Smooth muscle cell (in vitro differentiated cells): ENCODE measurements around the gene TMEM234. TPM values are rescaled to one million over a fixed set of nuclear protein-coding genes. Genes with fewer than 3 reads are reported as not detected.

Experiments used
- DNase-seq: peaks from one replicate; lab custom pipeline; 2025; ENCODE audit not compliant: unreplicated experiment; lab: John Stamatoyannopoulos, UW
- H2AFZ ChIP-seq: fragments of 200-600 bp; sonication (generic); 2 replicates; pipeline ENCODE4 v1.6.0; 2016; ENCODE audit warnings: antibody characterized with exemption, low read depth, mild to moderate bottlenecking
- H3F3A ChIP-seq: fragments of 200-600 bp; sonication (generic); 2 replicates; pipeline ENCODE4 v1.6.0; 2017; ENCODE audit warnings: antibody characterized with exemption, low read depth
- H3K27ac ChIP-seq: fragments of 200-600 bp; sonication (generic); 2 replicates; pipeline ENCODE4 v1.5.1; 2016; ENCODE audit warnings: low read depth, mild to moderate bottlenecking
- H3K27me3 ChIP-seq: fragments of 200-600 bp; sonication (generic); 2 replicates; pipeline ENCODE4 v1.6.1; 2016; ENCODE audit warnings: low read depth, mild to moderate bottlenecking
- H3K36me3 ChIP-seq: fragments of 200-600 bp; sonication (generic); 2 replicates; pipeline ENCODE4 v1.5.1; 2016; ENCODE audit warnings: low read depth
- H3K4me1 ChIP-seq: fragments of 200-600 bp; sonication (generic); 2 replicates; pipeline ENCODE4 v1.5.1; 2016; ENCODE audit warnings: low read depth
- H3K4me2 ChIP-seq: fragments of 200-600 bp; sonication (generic); 2 replicates; pipeline ENCODE4 v1.6.0; 2016; ENCODE audit warnings: mild to moderate bottlenecking
- H3K4me3 ChIP-seq: fragments of 200-600 bp; sonication (generic); 2 replicates; pipeline ENCODE4 v1.5.1; 2016; ENCODE audit warnings: mild to moderate bottlenecking
- H3K79me2 ChIP-seq: fragments of 200-600 bp; sonication (generic); 2 replicates; pipeline ENCODE4 v1.6.0; 2016; ENCODE audit warnings: low read depth, mild to moderate bottlenecking
- H3K9ac ChIP-seq: fragments of 200-600 bp; sonication (generic); 2 replicates; pipeline ENCODE4 v1.6.0; 2016; ENCODE audit warnings: low read depth
- H3K9me3 ChIP-seq: fragments of 200-600 bp; sonication (generic); replicated peaks from 2 replicates; pipeline ENCODE4 v1.5.1; 2016; ENCODE audit warnings: low read depth
- H4K20me1 ChIP-seq: fragments of 200-600 bp; sonication (generic); 2 replicates; pipeline ENCODE4 v1.6.0; 2016; ENCODE audit warnings: low read depth
- CTCF ChIP-seq: fragments of 200-600 bp; sonication (generic); IDR thresholded peaks from 2 replicates; pipeline ENCODE4 v1.5.1; 2017; ENCODE audit warnings: borderline replicate concordance, mild to moderate bottlenecking, antibody characterized with exemption; ENCODE audit not compliant: insufficient read depth, poor library complexity, severe bottlenecking
- WGBS: methylation state at CpG from one replicate; pipeline ENCODE4 v1.1.7; 2016; ENCODE audit warnings: low lambda C conversion rate; 5-methylcytosine and 5-hydroxymethylcytosine counted together
- polyA plus RNA-seq: library from polyadenylated mRNA; unstranded; fragments of >200 nt; fragmentation: Nextera tagmentation; extraction: Ambion mirVana; gene quantifications from 2 replicates; pipeline ENCODE4 v1.2.1, GENCODE V29; 2016
- total RNA-seq: library from RNA; depleted of rRNA; stranded (reverse); fragments of >200 nt; gene quantifications from 2 replicates; pipeline ENCODE4 v1.2.3, GENCODE V29; 2014

TMEM234 gene
- total and polyA plus RNA-seq, 2 experiments from 2014 or later, result 10.9 to 19.8 TPM

GRCh38 chr1:32197837-32198236 lies 24.3 kb downstream of the TMEM234 start:
- no peaks in the 10 kb centered on the region for H3K27me3 ChIP-seq
- peaks cover 11% of the 10 kb centered on the region for H4K20me1 ChIP-seq
- H3K4me3 ChIP-seq, result no peak overlapping the region
- H2AFZ ChIP-seq, result no peak overlapping the region
- H3K79me2 ChIP-seq, result no peaks in the 10 kb centered on the region
- peaks cover 9% of the 10 kb centered on the region for H3K36me3 ChIP-seq
- TF ChIP-seq CTCF, result no peak
- H3K4me2 ChIP-seq, result no peak overlapping the region
- H3F3A ChIP-seq, result peaks cover 40% of the 10 kb centered on the region
- H3K9me3 ChIP-seq, result no peaks in the 10 kb centered on the region
- 85% methylated on average over 6 of the region's 6 CpGs for WGBS
- no peak for DNase-seq
- peaks cover 18% of the 10 kb centered on the region for H3K4me1 ChIP-seq
- no peak overlapping the region for H3K9ac ChIP-seq
- H3K27ac ChIP-seq, result peak overlapping the region; percentile 24

- TF ChIP-seq CTCF, result no peak
- Histone ChIP-seq H3F3A (peaks cover 40% of the 10 kb centered on the region), H3K36me3 (peaks cover 9% of the 10 kb centered on the region), H3K4me3 (no peak overlapping the region), H4K20me1 (peaks cover 16% of the 10 kb centered on the region), H3K27me3 (no peaks in the 10 kb centered on the region), H2AFZ (no peak overlapping the region), H3K9me3 (no peaks in the 10 kb centered on the region), H3K4me1 (peaks cover 18% of the 10 kb centered on the region), H3K9ac (no peak overlapping the region), H3K4me2 (no peak overlapping the region), H3K79me2 (no peaks in the 10 kb centered on the region), H3K27ac (peak overlapping the region; percentile 19)
- no peak for DNase-seq
- WGBS, result 100% methylated on average over 1 of the region's 1 CpG
Observed at GRCh38 chr1:32197074-32197473, 25.1 kb downstream of the TMEM234 start.

- H2AFZ ChIP-seq, result no peak overlapping the region
- peaks cover 25% of the 10 kb centered on the region for H4K20me1 ChIP-seq
- TF ChIP-seq CTCF, result no peak
- H3K79me2 ChIP-seq, result no peaks in the 10 kb centered on the region
- H3K4me1 ChIP-seq, result peaks cover 13% of the 10 kb centered on the region
- no peaks in the 10 kb centered on the region for H3K27me3 ChIP-seq
- H3K4me2 ChIP-seq, result no peak overlapping the region
- H3K27ac ChIP-seq, result peak overlapping the region; percentile 19
- peaks cover 9% of the 10 kb centered on the region for H3K36me3 ChIP-seq
- no peaks in the 10 kb centered on the region for H3K9me3 ChIP-seq
- no peak overlapping the region for H3K9ac ChIP-seq
- no peak overlapping the region for H3K4me3 ChIP-seq
- H3F3A ChIP-seq, result peaks cover 37% of the 10 kb centered on the region
- no peak for DNase-seq
Observed at GRCh38 chr1:32195972-32196823, 26.0 kb downstream of the TMEM234 start.

- H3K9me3 ChIP-seq, result no peaks in the 10 kb centered on the region
- WGBS, result 97% methylated on average over 3 of the region's 3 CpGs
- DNase-seq, result no peak
- no peak overlapping the region for H3K4me2 ChIP-seq
- H3F3A ChIP-seq, result peaks cover 37% of the 10 kb centered on the region
- no peaks in the 10 kb centered on the region for H3K79me2 ChIP-seq
- no peak overlapping the region for H3K9ac ChIP-seq
- H3K36me3 ChIP-seq, result peaks cover 9% of the 10 kb centered on the region
- H3K4me1 ChIP-seq, result peaks cover 13% of the 10 kb centered on the region
- no peak overlapping the region for H3K27ac ChIP-seq
- peaks cover 27% of the 10 kb centered on the region for H4K20me1 ChIP-seq
- no peak overlapping the region for H3K4me3 ChIP-seq
- H2AFZ ChIP-seq, result no peak overlapping the region
- TF ChIP-seq CTCF, result no peak
- no peaks in the 10 kb centered on the region for H3K27me3 ChIP-seq
Observed at GRCh38 chr1:32195531-32195930, 26.6 kb downstream of the TMEM234 start.
